GM21737 (cell line): ENCODE data around the gene TAF3.

Experiments used
- ATAC-seq: cut with Tn5 transposase; IDR thresholded peaks from one replicate; pipeline ENCODE4 v1.9.1; 2021; ENCODE audit warnings: mild to moderate bottlenecking, moderate library complexity; ENCODE audit not compliant: unreplicated experiment

Gene TAF3

DNA sequence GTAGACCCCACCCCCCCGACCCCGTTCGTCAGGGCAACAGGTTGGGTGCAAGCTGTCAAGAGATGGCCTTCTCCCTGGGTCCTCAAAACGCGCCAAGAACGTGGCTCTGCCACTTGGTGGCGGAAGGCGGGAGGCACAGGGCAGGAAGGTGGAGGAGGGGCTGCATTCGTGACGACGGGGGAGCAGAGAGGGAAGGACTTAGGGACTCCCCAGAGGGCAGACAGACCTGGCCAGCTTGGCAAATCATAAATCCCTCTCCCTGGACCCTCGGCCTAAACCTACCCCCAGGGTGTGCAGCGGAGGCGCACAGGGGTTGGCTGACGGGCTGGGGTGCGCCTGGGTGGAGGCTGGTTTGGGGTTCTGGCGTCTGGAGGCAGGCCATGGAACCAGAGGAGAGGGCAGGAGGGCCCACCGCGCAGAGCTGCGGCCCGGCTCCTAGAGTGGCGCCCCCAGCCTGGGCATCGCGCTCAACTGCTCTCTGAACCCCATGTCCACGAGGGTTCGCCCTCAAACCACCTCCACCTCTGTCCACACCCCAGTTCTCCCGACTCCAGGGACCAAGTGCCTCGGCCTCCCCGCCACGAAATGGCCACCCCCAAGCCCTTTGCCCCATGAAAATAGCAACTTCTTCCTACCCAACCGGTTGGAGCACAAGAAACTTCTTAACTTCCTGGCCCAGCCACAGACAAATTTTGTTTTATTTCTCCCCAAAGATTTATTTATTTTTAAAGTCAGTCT, 225.4 kb downstream of the TAF3 start:
- no peak for ATAC-seq

DNA sequence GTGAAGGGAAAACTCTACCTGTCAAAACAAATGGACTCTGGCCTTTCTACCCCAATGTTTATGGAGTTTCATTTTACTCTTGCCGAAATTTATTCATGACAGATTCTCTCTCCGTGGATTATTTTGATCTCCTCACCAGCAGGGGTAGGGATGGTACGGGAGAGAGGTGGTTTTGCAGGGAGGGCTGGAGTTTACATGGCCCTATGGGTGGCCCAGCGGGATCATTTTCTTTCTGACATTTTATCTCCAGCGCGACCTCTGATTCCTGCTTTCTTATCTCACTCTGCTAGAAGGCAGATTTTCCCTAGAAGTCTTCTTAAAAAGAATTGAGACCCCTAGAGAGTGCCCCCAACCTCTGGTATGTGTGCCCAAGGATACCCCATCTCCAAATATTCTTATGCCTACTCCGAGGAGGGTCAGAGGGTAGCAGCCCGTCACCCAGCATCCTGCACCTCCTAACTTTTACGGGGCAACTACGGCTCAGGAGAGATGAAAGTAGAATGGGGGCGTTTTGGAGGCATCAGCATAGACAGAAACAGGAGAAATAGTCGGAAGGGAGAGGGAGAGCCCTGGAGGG, 226.1 kb downstream of the TAF3 start:
- ATAC-seq: no peak

DNA sequence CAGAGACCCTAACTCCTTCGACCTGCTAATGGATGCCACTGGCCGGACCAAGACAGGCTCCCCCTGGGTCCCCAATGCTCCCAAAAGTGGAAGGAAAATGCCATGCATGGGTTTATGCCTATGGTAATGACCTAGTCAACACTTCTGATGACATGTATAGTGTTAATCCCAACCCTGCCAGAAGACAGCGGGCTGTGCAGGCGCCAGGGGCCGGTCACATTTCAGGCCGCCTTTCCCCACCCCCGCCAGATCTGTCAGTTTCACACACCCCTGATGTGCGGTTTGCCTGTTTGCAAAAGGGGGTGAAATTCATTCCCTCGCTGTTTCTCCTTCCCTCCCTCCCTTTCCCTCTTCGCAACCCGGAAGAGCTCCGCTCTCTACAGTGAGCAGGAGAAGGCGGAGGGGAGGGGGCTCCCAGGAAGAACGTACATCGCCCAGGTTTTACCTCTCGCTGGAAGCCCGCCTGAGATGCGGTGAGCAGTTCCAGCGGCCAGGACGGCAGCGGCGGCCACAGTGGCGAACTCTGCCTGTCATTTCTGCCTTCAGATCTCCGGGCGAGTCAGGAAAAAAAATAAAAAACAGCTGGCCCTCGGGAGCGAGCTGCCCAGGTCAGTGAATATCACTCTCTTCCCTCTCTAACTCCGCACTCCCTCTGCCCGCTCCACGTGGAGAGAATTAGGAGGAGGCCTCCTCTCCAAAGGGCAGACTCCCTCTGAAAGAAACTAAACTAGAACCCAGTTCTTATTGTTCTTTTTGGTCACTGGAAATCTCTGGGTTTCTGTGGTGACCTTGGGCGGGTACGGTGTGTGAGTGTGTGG, 226.8 kb downstream of the TAF3 start:
- ATAC-seq: no peak

DNA sequence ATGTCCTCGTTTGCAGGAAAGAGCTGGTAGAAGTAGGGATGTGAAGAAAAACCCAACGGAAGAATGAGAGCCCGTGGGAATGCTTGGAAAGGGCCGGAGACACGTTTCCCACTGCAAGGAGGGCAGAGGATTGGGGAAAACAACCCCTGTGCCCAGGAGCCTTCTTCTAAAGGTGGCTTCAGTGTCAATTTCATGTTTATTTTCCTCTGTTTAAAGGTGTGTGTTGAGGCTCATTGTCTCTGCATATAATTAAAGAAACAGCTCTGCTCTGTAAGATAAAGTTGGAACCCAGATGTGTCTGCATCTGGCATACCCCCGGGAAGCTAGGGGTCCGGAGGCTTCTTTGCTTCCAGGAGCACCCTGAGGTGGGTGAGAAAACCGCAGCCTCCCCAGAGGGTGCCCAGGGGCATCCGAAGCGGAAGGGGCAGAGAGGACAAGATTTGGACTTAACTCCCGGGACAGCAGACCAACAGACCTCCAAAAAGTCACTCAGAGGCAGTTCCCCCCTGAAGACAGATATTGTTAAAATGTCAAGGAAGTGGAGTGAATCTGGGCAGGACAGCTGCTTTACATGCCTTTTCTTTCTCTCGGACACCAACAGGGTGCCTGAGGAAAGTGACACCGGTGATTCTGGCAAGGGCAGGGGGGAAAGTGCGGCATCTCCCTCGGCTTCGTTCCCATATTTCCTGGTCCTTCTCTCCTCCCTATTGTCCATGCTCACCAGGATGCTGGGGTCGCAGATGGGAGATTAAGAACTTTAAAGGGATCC, 227.6 kb downstream of the TAF3 start:
- no peak for ATAC-seq

DNA sequence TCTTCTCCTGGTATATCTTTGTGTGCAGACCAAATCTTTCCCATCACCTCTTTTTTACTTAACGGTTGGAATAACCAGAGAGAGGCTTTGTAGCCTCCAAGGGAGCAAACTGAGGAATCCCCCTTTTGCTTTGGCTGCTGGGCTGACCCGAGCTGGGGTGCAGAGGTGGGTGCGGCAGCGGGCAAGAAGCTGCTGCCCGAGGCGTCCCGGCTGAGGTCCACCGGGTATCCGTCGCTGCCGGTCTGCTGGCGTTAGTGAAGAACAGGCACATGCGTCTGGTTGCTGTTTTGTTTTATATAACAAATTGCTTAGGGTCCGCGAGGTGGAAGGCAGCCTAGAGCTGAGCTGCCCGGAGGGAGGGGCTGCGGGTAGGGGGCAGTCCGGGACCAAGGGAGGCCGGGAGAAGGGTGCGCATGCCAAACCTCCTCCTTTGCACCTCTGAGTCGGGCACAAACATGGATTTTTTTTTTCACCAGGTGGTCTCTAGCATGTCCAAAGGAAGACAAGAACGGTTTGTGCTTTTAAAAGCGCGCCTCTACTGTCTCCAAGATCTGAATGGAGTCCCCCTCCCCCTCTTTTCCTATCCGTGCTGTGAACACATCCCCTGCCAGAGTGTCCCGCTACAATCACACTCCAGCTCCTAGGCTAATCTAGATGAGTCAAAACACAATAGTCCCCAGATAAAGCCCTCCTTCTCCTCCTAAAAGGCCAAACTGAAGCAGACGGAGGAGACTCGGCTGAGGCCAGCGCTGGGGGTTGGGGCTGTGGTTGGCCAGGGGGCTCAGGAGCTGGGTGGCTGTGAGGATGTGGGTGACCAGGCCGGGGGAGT, 229.4 kb downstream of the TAF3 start:
- ATAC-seq: no peak

DNA sequence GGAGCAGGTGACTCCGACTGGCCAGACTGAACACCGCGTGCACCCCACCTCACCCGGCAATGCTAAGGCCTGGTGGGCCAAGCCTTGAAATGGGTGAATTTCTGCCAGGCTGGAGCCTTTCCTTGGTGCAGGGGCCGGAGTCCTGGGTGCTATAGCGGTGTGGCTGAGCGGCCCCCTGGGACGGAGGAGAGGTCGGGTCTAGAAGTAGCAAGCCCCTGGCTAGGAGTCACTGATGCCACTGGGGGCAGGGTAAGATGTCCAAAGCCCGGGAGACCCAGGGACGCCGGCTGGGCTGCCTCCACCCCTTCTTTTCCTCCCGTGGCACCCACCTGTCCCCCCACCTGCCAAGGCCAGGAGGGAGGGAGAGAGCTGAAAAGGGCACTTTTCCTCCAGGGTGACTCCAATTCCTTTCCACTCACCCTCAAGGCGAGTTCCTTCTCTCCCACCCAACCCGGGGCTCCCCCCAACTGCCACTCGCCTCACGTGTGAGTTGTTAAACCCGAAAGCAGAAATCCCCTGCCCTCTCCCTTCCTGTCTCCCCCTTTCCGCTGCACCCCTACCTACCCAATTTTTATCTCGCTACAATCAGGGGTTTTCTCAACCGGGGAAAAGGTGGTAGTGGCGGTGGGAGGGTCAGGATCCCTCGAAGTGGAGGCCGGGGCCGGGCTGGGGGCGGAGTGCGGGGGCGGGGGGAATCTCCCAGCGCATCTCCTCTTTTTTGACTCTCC, 230.1 kb downstream of the TAF3 start:
- no peak for ATAC-seq

DNA sequence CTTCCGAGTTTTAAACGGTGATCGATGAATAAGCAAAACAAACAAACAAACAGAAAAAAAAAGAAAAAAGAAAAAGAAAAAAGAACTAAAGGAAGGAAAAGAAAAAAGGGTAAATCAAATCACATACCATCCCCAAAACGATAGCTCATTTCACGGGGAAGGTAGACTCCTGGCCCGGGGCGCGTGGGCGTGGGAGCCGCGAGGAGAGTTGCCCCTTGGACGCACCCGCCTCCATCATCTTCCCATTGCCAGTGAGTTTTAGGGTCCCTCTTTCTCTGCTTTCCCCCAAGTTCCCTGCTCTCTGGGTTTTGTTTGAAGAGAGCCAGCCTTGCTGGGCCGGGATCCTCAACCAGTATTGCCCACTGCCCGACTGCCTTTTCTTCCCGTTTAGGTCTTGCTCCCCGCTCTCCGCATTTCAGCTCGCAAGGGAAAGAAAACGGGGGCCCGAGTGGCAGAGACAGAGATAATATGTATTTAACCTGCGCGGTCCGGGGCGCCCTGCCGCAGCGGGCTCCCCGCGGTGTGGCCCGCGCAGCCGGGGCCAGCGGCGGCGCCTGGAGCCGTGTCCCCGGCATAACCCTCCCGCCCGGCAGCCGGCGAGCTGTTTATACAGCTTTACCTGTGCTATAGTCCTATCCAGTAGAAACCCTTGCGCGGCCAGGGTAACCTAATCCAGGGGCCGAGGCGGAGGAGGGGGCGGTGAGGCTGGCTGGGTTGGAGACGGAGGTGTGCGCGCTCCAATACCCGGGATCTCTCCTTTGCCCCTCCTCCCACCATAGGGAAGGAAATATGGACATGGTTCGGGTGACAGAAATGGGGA, 230.9 kb downstream of the TAF3 start:
- ATAC-seq: no peak

DNA sequence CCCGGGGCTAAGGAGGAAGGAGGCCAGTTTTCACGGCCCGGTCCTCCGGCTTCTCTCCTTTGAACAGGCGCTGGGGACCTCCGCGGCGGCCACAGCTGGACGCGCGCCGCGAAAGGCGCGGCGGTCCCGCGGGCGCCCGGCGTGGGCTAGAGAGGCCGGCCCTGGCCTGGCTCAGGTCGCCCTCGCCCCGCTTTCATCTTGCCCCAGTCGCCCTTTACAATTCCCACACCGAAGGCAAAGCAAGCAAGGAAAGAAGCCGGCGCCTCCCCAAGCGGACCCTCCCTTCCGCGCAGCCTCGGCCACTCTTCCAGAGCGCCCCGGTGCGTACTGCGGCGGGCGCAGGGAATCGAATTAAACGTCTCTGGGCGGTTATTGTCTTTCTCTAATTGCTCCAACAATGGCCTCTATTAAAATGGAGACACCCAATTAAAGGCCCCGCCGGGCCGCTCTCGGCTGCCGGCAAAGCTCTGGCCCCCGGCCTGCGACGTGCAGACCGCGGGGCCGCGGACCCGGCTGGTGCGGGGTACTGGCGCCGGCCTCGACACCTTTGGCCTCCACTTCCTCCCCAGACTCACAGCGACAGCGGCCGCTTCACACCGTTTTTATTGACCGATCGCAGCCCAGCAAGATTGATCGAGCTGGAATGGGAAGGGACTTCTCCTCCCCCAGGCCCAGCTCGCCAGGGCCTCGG, 231.7 kb downstream of the TAF3 start:
- no peak for ATAC-seq

DNA sequence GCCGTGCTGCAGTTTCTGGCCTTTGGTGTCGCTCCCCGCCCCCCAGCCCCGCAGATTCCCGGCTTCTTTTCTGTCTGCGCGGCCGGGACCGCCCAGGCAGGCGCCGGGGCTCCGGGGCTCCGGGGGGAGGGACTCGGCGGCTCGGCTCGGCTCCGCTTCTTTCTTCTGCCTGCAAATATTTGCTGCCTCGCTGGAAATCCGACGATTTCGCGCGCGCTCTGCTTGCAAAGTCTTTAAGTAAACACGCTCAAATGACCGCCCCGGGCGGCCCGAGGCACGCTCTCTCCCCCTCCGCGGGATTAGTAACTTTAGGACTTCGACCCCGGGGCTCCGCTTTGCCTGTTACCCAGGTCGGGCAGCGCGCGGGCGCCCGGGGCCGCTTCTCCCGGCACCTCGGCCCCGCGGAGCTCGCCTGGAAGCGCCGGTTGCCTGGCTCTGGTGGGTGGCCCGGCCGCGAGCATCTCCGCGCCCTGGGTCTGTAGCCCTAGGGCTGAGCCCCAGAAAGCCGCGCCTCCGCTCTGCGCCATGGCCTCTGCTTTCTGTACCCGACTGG, 232.3 kb downstream of the TAF3 start:
- ATAC-seq: no peak

DNA sequence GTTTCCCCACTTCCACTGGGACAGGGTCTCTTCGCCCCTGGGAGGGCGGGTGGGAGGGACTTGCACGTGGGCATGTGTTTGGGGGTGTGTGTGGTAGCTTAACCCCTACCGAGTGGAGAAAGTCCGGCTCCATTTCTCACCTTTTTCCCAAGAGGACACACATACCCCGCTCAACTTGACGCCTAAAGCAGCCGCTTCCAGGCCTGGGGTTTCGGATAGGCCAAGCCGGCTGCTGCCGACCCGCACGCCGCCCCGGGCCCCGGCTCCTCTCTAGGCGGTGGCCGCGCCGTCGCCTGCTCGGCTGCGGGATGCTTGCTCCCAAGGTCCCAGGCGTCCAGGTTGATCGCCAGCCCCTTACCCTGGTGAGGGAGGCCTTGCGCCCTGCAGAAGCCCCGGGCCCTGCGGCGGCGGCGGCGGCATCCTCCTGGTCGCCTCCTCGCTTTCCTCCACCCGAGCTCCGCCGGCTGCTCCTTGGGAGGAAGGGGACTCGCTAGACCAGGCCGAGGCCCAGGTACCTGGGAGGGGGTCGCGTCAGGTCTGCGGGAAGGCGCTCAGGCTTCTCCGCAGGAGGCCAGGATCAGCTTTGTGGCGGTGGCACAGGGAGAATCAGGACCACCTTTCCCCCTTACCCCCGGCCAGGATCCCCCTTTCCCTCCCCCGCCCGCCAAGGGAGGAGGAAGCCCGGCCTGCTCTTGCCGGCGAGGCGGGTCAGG, 233.0 kb downstream of the TAF3 start:
- no peak for ATAC-seq

DNA sequence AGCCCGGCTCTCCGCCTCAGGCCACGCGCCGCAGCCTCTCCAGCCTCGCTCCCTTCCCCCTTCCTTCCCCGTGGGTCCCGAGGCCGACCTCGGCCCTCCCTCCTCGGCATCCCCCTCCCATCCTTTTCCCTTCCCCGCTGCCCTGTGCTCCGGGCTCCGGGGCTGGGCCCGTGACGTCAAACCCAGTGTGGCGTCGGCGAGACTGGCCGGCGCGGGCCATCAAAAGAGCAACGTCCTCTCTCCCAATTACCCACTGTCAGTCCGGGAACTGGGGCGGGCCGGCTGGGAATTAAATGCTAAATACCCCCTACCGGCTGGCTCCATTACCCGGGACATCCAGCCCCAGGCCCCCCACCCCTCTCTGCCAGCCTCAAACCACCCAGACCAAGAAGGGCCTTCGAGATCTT, 233.5 kb downstream of the TAF3 start:
- no peak for ATAC-seq

DNA sequence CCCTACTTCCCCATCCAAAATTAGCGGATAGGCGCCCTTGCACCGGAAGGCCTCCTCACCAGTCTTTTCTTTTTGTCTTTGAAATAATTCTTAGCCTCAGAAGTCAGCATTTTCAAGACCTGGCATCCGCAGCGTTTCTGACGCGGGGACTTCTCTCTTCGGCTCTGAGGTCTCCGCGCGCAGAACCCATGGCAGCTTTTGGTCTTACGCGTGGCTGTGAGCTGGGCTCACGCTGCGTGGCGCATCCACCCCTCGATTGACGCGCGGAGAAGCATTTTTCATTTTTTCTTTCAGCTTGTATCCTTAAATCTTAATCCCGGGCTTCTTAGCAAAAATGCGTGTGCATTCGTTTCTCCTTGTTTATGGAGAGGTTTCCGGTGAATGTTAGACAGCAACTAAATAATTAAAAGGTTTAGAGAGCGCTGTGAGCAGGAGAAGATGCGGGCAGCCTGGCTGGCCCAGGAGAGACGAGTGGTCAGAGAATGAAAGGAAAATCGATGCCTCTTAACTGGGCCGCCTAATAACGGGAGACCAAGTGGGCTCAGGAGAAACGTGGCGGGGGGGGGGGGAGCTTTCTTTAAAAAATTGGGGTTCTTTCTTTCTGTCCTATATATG, 234.1 kb downstream of the TAF3 start:
- no peak for ATAC-seq

DNA sequence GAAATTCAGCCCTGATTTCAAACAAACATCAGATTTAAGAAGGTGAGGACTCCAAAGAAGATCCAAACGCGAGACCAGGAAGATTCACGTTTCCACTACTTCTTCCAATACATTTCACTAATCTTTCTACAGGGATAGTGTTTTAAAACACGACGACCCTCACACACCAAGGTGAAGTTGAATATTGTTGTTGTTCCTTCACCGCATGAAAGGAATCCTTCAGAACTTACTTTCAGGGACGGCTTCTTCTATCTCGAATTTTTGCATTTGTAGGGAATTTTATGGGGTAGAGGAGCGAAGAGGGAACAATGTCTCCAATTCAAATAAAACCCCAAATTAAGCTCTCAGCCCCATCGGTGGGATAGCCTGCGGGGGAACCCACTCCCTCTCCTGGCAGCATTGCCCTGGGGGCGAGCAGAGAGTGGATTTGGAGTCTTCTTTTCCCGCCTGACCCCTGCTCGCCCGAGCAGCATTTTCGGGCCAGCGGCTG, 234.7 kb downstream of the TAF3 start:
- no peak for ATAC-seq

DNA sequence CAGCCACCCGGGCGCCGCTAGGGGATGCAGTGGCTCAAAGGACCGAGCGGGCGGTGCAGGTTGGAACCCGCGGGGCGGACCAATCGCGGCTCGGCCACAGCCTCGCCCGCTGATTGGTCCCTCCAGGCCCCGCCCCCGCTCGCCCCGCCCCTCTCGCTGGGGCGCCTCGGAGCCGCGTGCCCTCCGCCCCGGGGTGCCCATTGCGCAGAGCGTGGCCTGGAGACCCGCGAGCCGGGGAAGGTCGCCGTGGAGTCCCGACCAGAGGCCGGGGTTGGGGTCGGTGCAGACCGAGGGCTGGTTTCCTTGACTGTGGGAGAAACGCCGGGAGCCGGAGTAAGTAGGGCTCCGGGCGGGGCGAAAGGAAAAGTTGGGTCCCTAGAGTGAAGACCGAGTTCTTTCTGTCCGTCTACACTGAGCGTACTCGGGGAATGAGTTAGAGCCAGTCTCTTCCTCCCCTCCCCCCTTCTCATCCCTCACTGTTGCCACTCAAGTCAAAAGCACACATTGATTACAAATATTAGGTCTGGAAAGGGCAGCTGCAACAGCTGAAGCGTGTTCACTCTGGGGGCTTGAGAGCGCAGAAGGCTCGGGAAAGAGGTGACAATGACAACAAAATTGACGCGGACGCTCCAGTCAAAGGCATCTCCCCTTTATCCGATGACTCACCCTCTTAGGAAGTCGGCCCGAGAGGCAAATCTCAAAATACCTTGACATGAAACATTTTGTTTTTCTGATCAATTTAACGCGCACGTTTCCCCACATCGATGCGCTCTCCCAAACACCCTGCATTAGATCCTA, 235.3 kb downstream of the TAF3 start:
- peak; percentile 73 for ATAC-seq

DNA sequence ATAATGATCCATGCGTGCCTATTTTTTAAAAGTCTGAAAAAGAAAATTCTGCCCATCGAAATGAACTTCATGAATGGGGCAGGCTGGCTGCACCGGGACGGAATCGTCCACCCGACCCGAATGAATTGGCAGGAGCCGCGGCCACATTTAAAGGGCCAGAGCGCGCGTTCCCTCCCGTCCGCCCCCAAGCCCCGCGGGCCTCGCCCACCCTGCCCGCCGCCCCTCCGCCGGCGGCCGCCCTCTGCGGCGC, 235.9 kb downstream of the TAF3 start:
- peak; percentile 4 for ATAC-seq
